CD8-positive, alpha-beta memory T cell (primary cell): ENCODE results near the gene MGMT. TPM values are rescaled to one million over a fixed set of nuclear protein-coding genes. Genes with fewer than 3 reads are reported as not detected.

Experiments
- CTCF ChIA-PET: fragments of 350-600 bp; sonication (Branson Sonifier 250); formaldehyde crosslinking; loops from one replicate; lab custom pipeline; 2021; ENCODE audit warnings: antibody characterized with exemption; lab: Charles Lee
- POLR2A ChIA-PET: fragments of 350-600 bp; sonication (Branson Sonifier 250); formaldehyde crosslinking; loops from one replicate; lab custom pipeline; 2021; ENCODE audit warnings: antibody characterized with exemption; lab: Charles Lee
- DNase-seq, 5 donors: peaks; one replicate each; pipeline versions ENCODE4 v3.0.0 to v3.0.0-alpha.2; 2020 to 2022; ENCODE audit warnings: mixed read lengths in 1 of 5
- H3K27ac ChIP-seq: one replicate; pipeline ENCODE4 v1.7.0; 2013; ENCODE audit warnings: low read depth, mild to moderate bottlenecking, low read length, moderate library complexity
- H3K27me3 ChIP-seq: 2 replicates; pipeline ENCODE4 v1.7.0; 2013; ENCODE audit warnings: low read length, mild to moderate bottlenecking; ENCODE audit not compliant: insufficient read depth, poor library complexity, severe bottlenecking
- H3K36me3 ChIP-seq: 2 replicates; pipeline ENCODE4 v1.7.0; 2013; ENCODE audit warnings: mild to moderate bottlenecking, low read length, moderate library complexity; ENCODE audit not compliant: insufficient read depth
- H3K4me1 ChIP-seq: 2 replicates; pipeline ENCODE4 v1.7.0; 2013; ENCODE audit warnings: mild to moderate bottlenecking, low read length, moderate library complexity; ENCODE audit not compliant: insufficient read depth
- H3K4me3 ChIP-seq: 2 replicates; pipeline ENCODE4 v1.7.0; 2013; ENCODE audit warnings: mild to moderate bottlenecking, low read length
- H3K9me3 ChIP-seq: 2 replicates; pipeline ENCODE4 v1.7.0; 2013; ENCODE audit warnings: mild to moderate bottlenecking, low read length
- H3K27ac Mint-ChIP-seq, 8 donors: one replicate each; pipeline ENCODE4 v1.8.0; 2020 to 2021; ENCODE audit warnings: mixed read lengths in 8 of 8, mild to moderate bottlenecking in 6 of 8, inconsistent platforms in 3 of 8, moderate library complexity in 3 of 8
- H3K27me3 Mint-ChIP-seq, 2 donors: one replicate each; pipeline ENCODE4 v1.8.0; 2020 to 2021; ENCODE audit warnings: mixed read lengths in 2 of 2, mild to moderate bottlenecking in 1 of 2, moderate library complexity in 1 of 2
- H3K36me3 Mint-ChIP-seq, 3 donors: one replicate each; pipeline ENCODE4 v1.8.0; 2020 to 2021; ENCODE audit warnings: mixed read lengths in 3 of 3, inconsistent platforms in 1 of 3, mild to moderate bottlenecking in 1 of 3
- H3K4me1 Mint-ChIP-seq, 3 donors: one replicate each; pipeline ENCODE4 v1.8.0; 2020 to 2021; ENCODE audit warnings: mixed read lengths in 3 of 3, inconsistent platforms in 1 of 3, mild to moderate bottlenecking in 1 of 3
- H3K4me3 Mint-ChIP-seq, 7 donors: one replicate each; pipeline ENCODE4 v1.8.0; 2020 to 2021; ENCODE audit warnings: mixed read lengths in 7 of 7, mild to moderate bottlenecking in 6 of 7, moderate library complexity in 4 of 7, inconsistent platforms in 2 of 7
- H3K9me3 Mint-ChIP-seq, 5 donors: one replicate each; pipeline ENCODE4 v1.8.0; 2020 to 2022; ENCODE audit warnings: mixed read lengths in 5 of 5, mild to moderate bottlenecking in 3 of 5, moderate library complexity in 2 of 5, inconsistent platforms in 1 of 5
- polyA plus RNA-seq: library from polyadenylated mRNA; unstranded; fragments of 300-500 nt; fragmentation: Illumina TruSeq; gene quantifications from one replicate; pipeline ENCODE4 v1.2.3, GENCODE V29; 2021
- total RNA-seq, 2 experiments: library from RNA; stranded (reverse); gene quantifications; one replicate each; pipeline ENCODE4 v1.2.3, GENCODE V29; 2021

The MGMT gene
- total and polyA plus RNA-seq, 3 experiments from 2014 or later, result 19.7 to 31.7 (median 22.4) TPM

DNA sequence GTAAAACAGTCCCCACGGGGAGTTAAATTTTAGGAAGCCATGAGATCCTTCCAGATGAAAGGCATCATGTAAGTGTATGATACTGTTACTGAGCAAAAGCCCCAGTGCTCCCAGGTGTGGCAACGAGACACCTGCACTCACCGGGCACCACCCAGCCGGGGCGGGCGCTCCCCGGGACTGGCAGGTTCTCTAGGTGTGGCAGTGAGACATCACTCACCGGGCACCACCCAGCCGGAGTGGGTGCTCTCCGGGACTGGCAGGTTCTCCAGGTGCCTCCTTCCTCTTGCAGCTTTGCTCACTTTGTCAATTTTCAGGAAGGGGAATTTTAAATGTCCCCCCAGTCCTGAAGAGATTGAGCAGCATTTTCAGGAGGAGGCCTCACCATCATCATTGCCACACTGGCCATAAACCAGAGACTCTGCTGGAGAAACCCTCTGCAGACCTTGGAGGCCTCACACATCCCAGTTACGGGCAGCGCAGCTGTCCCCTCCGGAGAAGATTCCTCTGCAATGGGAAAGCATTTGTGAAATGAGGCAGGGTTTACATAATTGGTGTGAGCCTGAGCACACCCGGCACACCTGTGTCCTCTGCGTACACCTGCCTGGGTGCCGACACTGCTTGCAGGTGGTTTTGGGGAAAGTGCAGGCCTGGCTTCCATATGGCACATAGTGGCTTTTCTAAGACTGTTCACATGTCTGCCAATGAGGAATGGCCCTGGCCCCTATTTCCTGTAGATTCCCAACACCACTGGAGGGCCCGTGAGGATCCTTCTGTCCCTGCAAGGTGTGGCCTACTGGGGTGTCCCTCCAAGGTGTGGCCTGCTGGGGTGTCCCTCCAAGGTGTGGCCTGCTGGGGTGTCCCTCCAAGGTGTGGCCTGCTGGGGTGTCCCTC is 305.7 kb downstream of the MGMT start:
- Histone ChIP-seq H3K27ac (no peak overlapping the region), H3K27me3 (no peaks in the 10 kb centered on the region), H3K9me3 (no peaks in the 10 kb centered on the region), H3K4me1 (no peaks in the 10 kb centered on the region), H3K4me3 (no peak overlapping the region), H3K36me3 (no peaks in the 10 kb centered on the region)
- peaks cover 5 to 56% (median 27%) of the 10 kb centered on the region in 5 donors for H3K9me3 Mint-ChIP-seq
- no peak for DNase-seq
- CTCF ChIA-PET, result no interaction called here
- H3K27ac Mint-ChIP-seq, result no peak overlapping the region
- H3K36me3 Mint-ChIP-seq, result peaks cover 14 to 44% (median 34%) of the 10 kb centered on the region in 3 donors
- no peaks in the 10 kb centered on the region for H3K4me1 Mint-ChIP-seq
- POLR2A ChIA-PET, result no interaction called here
- no peak overlapping the region for H3K4me3 Mint-ChIP-seq
- no peaks in the 10 kb centered on the region for H3K27me3 Mint-ChIP-seq

DNA sequence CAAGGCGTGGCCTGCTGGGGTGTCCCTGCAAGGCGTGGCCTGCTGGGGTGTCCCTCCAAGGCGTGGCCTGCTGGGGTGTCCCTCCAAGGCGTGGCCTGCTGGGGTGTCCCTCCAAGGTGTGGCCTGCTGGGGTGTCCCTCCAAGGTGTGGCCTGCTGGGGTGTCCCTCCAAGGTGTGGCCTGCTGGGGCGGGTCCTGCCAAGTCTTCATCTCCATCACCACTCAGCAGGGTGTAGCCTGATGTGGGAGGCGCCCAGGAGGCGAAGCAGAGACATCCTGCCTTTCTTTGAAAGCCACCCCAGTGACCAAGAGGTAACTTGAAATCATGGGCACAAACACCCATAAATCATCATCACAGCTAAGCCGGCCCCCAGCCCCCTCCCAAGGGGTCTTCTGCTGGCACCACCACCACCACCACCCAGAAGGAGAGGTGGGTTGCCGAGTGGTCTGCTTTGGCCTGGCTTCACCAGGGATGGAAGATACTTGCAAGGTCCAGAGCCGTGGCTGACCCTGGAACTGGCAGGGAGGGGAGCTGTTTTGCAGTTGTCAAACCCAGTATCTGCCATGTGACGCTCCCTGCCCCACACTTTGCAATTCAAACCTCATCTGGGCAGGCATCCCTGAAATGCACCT is 306.4 kb downstream of the MGMT start:
- H3K27me3 Mint-ChIP-seq, result no peaks in the 10 kb centered on the region
- no peak overlapping the region for H3K4me3 ChIP-seq
- H3K27me3 ChIP-seq, result no peaks in the 10 kb centered on the region
- POLR2A ChIA-PET, result no interaction called here
- no peaks in the 10 kb centered on the region for H3K9me3 ChIP-seq
- H3K36me3 Mint-ChIP-seq, result peaks cover 14 to 47% (median 30%) of the 10 kb centered on the region in 3 donors
- no peaks in the 10 kb centered on the region for H3K36me3 ChIP-seq
- no peak overlapping the region for H3K4me3 Mint-ChIP-seq
- DNase-seq, result no peak
- no peaks in the 10 kb centered on the region for H3K4me1 ChIP-seq
- CTCF ChIA-PET, result no interaction called here
- peaks cover 5 to 55% (median 29%) of the 10 kb centered on the region in 5 donors for H3K9me3 Mint-ChIP-seq
- no peak overlapping the region for H3K27ac ChIP-seq
- no peaks in the 10 kb centered on the region for H3K4me1 Mint-ChIP-seq
- H3K27ac Mint-ChIP-seq, result no peak overlapping the region

DNA sequence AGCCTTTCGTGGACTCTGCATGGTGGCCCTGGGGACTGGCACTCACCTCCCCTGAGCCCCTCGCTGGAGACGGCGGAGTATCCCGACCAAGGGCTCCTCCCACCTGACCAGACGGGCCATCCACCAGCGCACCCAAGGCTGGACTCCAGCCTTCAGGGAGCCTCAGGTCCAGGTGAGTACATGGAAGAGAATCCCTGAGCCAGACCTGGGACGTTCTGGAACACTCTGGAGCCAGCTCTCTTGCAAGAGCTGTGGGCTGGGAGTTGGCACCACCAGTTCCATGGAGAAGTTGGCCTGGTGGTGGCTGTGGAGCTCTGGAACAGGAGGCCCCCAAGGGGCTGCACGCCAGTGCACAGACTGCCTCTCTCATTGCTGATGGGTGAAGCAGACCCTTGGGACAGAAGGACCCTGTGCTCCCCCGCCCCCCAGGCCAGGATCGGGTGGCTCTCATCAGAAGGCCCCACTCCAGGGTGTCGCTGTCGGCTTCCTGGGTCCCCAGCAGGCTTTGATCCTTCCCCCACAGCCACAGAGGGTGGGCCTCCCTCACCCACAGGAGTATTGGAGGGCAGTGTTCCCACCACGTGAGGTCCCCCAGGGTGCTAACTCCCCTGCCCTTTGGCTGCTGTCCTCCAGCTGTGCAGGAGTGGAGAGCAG is 307.2 kb downstream of the MGMT start:
- no peaks in the 10 kb centered on the region for H3K4me1 ChIP-seq
- Mint-ChIP-seq H3K36me3 (peaks cover 14 to 44% (median 24%) of the 10 kb centered on the region in 3 donors), H3K27me3 (no peaks in the 10 kb centered on the region), H3K9me3 (peaks cover 5 to 53% (median 33%) of the 10 kb centered on the region in 5 donors), H3K4me3 (no peak overlapping the region), H3K4me1 (no peaks in the 10 kb centered on the region), H3K27ac (no peak overlapping the region)
- H3K36me3 ChIP-seq, result no peaks in the 10 kb centered on the region
- H3K27me3 ChIP-seq, result no peaks in the 10 kb centered on the region
- ChIA-PET CTCF (no interaction called here), POLR2A (no interaction called here)
- H3K27ac ChIP-seq, result no peak overlapping the region
- H3K4me3 ChIP-seq, result no peak overlapping the region
- no peak for DNase-seq
- H3K9me3 ChIP-seq, result no peaks in the 10 kb centered on the region

DNA sequence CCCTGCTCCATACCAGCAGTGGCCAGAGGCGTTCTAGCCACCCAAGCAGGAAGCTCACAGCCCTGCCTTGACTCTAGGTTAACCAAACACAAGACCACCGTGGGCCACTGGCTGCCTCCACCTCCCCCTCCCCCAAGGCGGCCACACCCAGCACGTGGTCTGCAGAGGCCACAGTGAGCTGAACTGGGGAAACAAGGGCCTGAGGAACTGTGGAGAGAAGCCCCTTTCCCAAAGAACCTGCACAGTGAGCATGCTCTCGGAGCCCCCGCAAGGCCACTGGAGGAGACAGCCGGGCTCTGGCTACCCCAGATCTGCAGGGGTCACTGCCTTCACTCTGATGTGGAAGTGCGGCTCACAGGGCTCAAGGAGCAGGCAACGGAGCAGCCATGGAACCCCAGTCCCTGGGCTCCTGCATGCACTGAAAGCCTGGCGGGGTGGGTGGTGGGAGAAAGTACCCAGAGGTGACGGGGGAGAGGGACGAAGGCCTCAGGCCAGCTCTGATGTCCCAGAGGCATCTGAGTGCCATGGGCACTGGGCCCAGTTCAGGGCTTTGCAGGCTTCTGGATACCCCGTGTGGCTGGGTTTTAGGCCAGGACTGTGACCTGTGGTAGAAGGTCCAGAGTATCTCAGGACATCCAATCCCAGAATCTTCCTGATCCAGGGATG is 307.8 kb downstream of the MGMT start:
- no peak overlapping the region for H3K4me3 ChIP-seq
- Mint-ChIP-seq H3K27me3 (no peaks in the 10 kb centered on the region), H3K27ac (peak overlapping the region in 1 of 8 donors; percentile 47), H3K9me3 (peaks cover 5 to 46% (median 33%) of the 10 kb centered on the region in 5 donors), H3K4me3 (no peak overlapping the region), H3K4me1 (no peaks in the 10 kb centered on the region), H3K36me3 (peaks cover 14 to 37% (median 18%) of the 10 kb centered on the region in 3 donors)
- peak in 1 of 5 donors; percentile 27 for DNase-seq
- H3K27ac ChIP-seq, result no peak overlapping the region
- no peaks in the 10 kb centered on the region for H3K27me3 ChIP-seq
- no peaks in the 10 kb centered on the region for H3K36me3 ChIP-seq
- ChIA-PET POLR2A (no interaction called here), CTCF (no interaction called here)
- H3K9me3 ChIP-seq, result no peaks in the 10 kb centered on the region
- H3K4me1 ChIP-seq, result no peaks in the 10 kb centered on the region

DNA sequence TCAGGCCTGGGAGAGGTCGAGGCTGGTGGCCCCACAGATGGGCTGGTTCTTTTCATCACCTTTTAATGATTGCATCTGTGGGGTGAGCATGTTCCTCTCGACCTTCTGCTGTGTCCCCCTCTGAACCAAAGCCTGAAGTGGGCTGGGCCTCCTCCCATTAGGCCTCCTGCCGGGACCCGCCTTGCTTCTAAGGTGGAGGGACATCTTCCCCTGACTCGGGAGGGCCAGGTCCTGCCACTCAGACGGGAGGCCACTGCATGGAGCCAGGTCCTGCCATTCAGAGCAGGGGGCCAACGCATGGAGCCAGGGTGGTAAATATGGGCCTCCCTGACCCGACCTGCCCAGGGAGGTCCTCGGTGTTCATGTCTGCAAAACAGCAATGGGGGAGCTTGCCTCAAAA is 308.6 kb downstream of the MGMT start:
- H3K27ac Mint-ChIP-seq, result no peak overlapping the region
- POLR2A ChIA-PET, result no interaction called here

DNA sequence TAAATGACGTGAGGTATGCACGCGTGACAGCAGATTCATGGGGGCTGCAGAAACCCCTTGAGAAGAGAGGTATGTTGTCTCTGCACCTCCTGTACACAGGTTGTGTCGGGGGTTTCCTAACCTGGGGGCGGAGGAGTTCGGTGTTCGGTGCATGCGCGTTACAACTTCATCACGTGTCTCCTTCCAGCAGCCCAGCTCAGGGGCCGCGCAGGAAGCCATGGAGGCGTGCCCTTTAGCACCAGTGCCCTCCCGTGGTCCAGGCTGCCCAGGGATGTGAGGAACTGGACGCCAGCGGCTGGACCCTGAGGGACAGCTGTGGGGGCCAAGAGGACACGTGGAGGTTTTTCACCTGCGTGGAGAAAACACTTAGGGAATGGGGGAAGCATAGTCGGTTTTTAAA is 310.6 kb downstream of the MGMT start:
- Mint-ChIP-seq H3K4me3 (no peak overlapping the region), H3K27me3 (no peaks in the 10 kb centered on the region), H3K27ac (no peak overlapping the region), H3K4me1 (no peaks in the 10 kb centered on the region), H3K9me3 (peaks cover 6 to 40% (median 28%) of the 10 kb centered on the region in 5 donors), H3K36me3 (peaks cover 2 to 21% (median 2%) of the 10 kb centered on the region in 3 donors)
- POLR2A ChIA-PET, result no interaction called here
- Histone ChIP-seq H3K4me1 (no peaks in the 10 kb centered on the region), H3K27ac (no peak overlapping the region), H3K4me3 (no peak overlapping the region), H3K27me3 (no peaks in the 10 kb centered on the region), H3K36me3 (no peaks in the 10 kb centered on the region), H3K9me3 (no peaks in the 10 kb centered on the region)
- DNase-seq, result no peak
- CTCF ChIA-PET, result no interaction called here

More for the DNA sequence above, 308.6 kb downstream of the MGMT start:
- H3K9me3 Mint-ChIP-seq, result peaks cover 5 to 42% (median 29%) of the 10 kb centered on the region in 5 donors
- no peak overlapping the region for H3K4me3 Mint-ChIP-seq
- Histone ChIP-seq H3K27me3 (no peaks in the 10 kb centered on the region), H3K9me3 (no peaks in the 10 kb centered on the region), H3K27ac (no peak overlapping the region), H3K36me3 (no peaks in the 10 kb centered on the region), H3K4me3 (no peak overlapping the region), H3K4me1 (no peaks in the 10 kb centered on the region)
- H3K4me1 Mint-ChIP-seq, result no peaks in the 10 kb centered on the region
- H3K27me3 Mint-ChIP-seq, result no peaks in the 10 kb centered on the region
- DNase-seq, result peak in 1 of 5 donors; percentile 46
- peaks cover 12 to 35% (median 15%) of the 10 kb centered on the region in 3 donors for H3K36me3 Mint-ChIP-seq
- CTCF ChIA-PET, result no interaction called here

DNA sequence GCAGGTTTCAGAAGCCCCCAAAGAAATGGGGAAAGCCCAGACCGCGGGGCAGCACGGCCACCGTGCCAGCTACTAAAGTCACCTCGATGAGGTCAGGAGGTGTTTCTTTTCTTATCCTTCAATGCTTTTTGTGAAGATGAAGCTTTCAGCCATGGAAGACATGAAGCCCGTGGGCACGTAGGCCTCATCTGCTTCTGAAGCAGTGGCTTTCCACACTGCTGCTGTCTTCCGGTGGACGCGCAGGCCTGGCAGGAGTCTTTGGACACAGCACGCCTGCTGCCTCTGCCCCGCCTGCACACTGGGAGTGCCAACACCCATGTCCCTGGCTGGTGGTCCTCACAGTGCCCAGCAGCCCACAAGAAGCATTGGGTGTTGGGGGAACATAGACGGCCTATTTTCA is 311.5 kb downstream of the MGMT start:
- H3K4me1 Mint-ChIP-seq, result no peaks in the 10 kb centered on the region
- no peak for DNase-seq
- H3K27ac ChIP-seq, result no peak overlapping the region
- POLR2A ChIA-PET, result no interaction called here
- H3K27me3 ChIP-seq, result no peaks in the 10 kb centered on the region
- H3K27me3 Mint-ChIP-seq, result no peaks in the 10 kb centered on the region
- CTCF ChIA-PET, result no interaction called here
- peaks cover 2 to 27% (median 2%) of the 10 kb centered on the region in 3 donors for H3K36me3 Mint-ChIP-seq
- H3K4me1 ChIP-seq, result no peaks in the 10 kb centered on the region
- H3K4me3 Mint-ChIP-seq, result no peak overlapping the region
- H3K27ac Mint-ChIP-seq, result no peak overlapping the region
- no peaks in the 10 kb centered on the region for H3K36me3 ChIP-seq
- no peaks in the 10 kb centered on the region for H3K9me3 ChIP-seq
- no peak overlapping the region for H3K4me3 ChIP-seq
- peaks cover 8 to 43% (median 30%) of the 10 kb centered on the region in 5 donors for H3K9me3 Mint-ChIP-seq
